HepG2 (cell line): ENCODE results near the gene ATP5MG. TPM values are rescaled to one million over a fixed set of nuclear protein-coding genes. Genes with fewer than 3 reads are reported as not detected.

Experiments
- AKAP8 ChIP-seq: sonication (generic); formaldehyde crosslinking; IDR thresholded peaks from 2 replicates; pipeline ENCODE4 v1.5.1; 2020; ENCODE audit warnings: mild to moderate bottlenecking, missing genetic modification reagents
- CCDC6 ChIP-seq: sonication (generic); formaldehyde crosslinking; IDR thresholded peaks from 2 replicates; pipeline ENCODE4 v1.8.1; 2022; ENCODE audit warnings: mild to moderate bottlenecking, missing genetic modification reagents, moderate library complexity
- CHD4 ChIP-seq: fragments of 200-600 bp; sonication (generic); IDR thresholded peaks from 2 replicates; pipeline ENCODE4 v1.7.0; 2017; ENCODE audit warnings: mild to moderate bottlenecking, low read length, borderline replicate concordance
- HCFC1 ChIP-seq: fragments of 150-350 bp; IDR thresholded peaks from 2 replicates; pipeline ENCODE4 v1.6.1; 2014; ENCODE audit warnings: low read depth, low read length
- NR2F6 ChIP-seq, 2 experiments: IDR thresholded peaks; 2 replicates each; pipeline ENCODE4 v1.6.1; 2016; ENCODE audit warnings: antibody characterized with exemption in 1 of 2, mild to moderate bottlenecking in 1 of 2
- PCBP2 ChIP-seq: fragments of 200-400 bp; formaldehyde crosslinking; optimal IDR thresholded peaks from 2 replicates; pipeline ENCODE3; 2018; ENCODE audit warnings: low read length, low read depth; ENCODE audit not compliant: poor library complexity, severe bottlenecking
- POLR2A ChIP-seq, 2 experiments: IDR thresholded peaks; 2 replicates each; pipeline ENCODE4 v1.6.1; 2011; ENCODE audit warnings: low read depth in 2 of 2, low read length in 2 of 2, mild to moderate bottlenecking in 1 of 2, moderate library complexity in 1 of 2; ENCODE audit not compliant: insufficient read depth in 1 of 2
- SALL1 ChIP-seq: sonication (generic); formaldehyde crosslinking; IDR thresholded peaks from 2 replicates; pipeline ENCODE4 v1.8.0; 2022; ENCODE audit warnings: mild to moderate bottlenecking, missing genetic modification reagents
- TBP ChIP-seq: sonication (generic); formaldehyde crosslinking; IDR thresholded peaks from 2 replicates; pipeline ENCODE4 v1.5.0; 2020; ENCODE audit warnings: missing genetic modification reagents
- TEAD3 ChIP-seq: optimal IDR thresholded peaks from 2 replicates; pipeline ENCODE3; 2016; ENCODE audit warnings: borderline replicate concordance
- ZMYM2 ChIP-seq: sonication (generic); formaldehyde crosslinking; IDR thresholded peaks from 2 replicates; pipeline ENCODE4 v1.8.0; 2022; ENCODE audit warnings: mild to moderate bottlenecking, missing genetic modification reagents
- ZNF142 ChIP-seq: sonication (generic); formaldehyde crosslinking; IDR thresholded peaks from 2 replicates; pipeline ENCODE4 v1.4.0; 2020; ENCODE audit warnings: missing genetic modification reagents
- ZNF44 ChIP-seq: sonication (generic); formaldehyde crosslinking; IDR thresholded peaks from 2 replicates; pipeline ENCODE4 v1.5.1; 2020; ENCODE audit warnings: mild to moderate bottlenecking, missing genetic modification reagents
- ZNF614 ChIP-seq: IDR thresholded peaks from 2 replicates; pipeline ENCODE4 v1.6.1; 2018; ENCODE audit warnings: missing biosample characterization, missing genetic modification reagents, inconsistent platforms, borderline replicate concordance
- ZNF713 ChIP-seq: sonication (generic); formaldehyde crosslinking; IDR thresholded peaks from 2 replicates; pipeline ENCODE4 v1.4.0; 2020; ENCODE audit warnings: mild to moderate bottlenecking, missing genetic modification reagents
- ZNF776 ChIP-seq: sonication (generic); formaldehyde crosslinking; IDR thresholded peaks from 2 replicates; pipeline ENCODE4 v1.4.0; 2020; ENCODE audit warnings: mild to moderate bottlenecking, missing genetic modification reagents
- polyA plus RNA-seq, 8 experiments: library from polyadenylated mRNA; depleted of rRNA in 3 of 8; stranded (reverse) in 7 of 8; unstranded in 1 of 8; fragments of >200 nt; fragmentation: Illumina TruSeq in 4 of 8; extraction: Trizol in 4 of 8; gene quantifications; 2 replicates each; pipeline versions ENCODE4 v1.2.1 to v1.2.3, GENCODE V29; 2011 to 2016; ENCODE audit warnings: low read depth in 4 of 8, missing spikeins in 1 of 8, mixed read lengths in 1 of 8; ENCODE audit not compliant: insufficient read depth in 1 of 8
- total RNA-seq, 5 experiments: library from RNA; depleted of rRNA; stranded (reverse); fragments of >200 nt; fragmentation: Illumina TruSeq; extraction: Trizol; gene quantifications; 2 replicates each; pipeline ENCODE4 v1.2.3, GENCODE V29; 2016; ENCODE audit warnings: low read depth in 1 of 5
- TF ChIP-seq, protein P1 (sequence below): sonication (generic); formaldehyde crosslinking; IDR thresholded peaks from 2 replicates; pipeline ENCODE4 v1.5.0; 2020; ENCODE audit warnings: mild to moderate bottlenecking, missing genetic modification reagents, borderline replicate concordance
- TF ChIP-seq, protein P2 (sequence below): IDR thresholded peaks from 2 replicates; pipeline ENCODE4 v1.6.1; 2016; ENCODE audit warnings: low read depth, borderline replicate concordance

The ATP5MG gene
- total and polyA plus RNA-seq, 2 of the 13 experiments (the other 11 are each of a cell fraction or from before 2014, with no cell fraction given) = 260 to 320 TPM

GRCh38 chr11:118434123-118434552 lies 32.7 kb downstream of the ATP5MG start (continued):
- TF ChIP-seq ZNF44 (CRISPR knock-in tag) = no peak
- TF ChIP-seq POLR2A (IDR thresholded peaks at IDR 0.05; ENCODE audit: insufficient read depth in 1 of 2, low read depth in 2 of 2, low read length in 2 of 2) = 0 out of 4 replicates have a peak, but pooled peaks of 1 of the 2 experiments have one; percentile 5
- TF ChIP-seq ZNF142 (CRISPR knock-in tag) = no peak
- no peak for TF ChIP-seq AKAP8 (CRISPR knock-in tag)
- no peak for TF ChIP-seq SALL1 (CRISPR knock-in tag)
- TF ChIP-seq ZNF776 (CRISPR knock-in tag) = no peak
- no peak for TF ChIP-seq ZMYM2 (CRISPR knock-in tag)
- TF ChIP-seq, protein P1, sequence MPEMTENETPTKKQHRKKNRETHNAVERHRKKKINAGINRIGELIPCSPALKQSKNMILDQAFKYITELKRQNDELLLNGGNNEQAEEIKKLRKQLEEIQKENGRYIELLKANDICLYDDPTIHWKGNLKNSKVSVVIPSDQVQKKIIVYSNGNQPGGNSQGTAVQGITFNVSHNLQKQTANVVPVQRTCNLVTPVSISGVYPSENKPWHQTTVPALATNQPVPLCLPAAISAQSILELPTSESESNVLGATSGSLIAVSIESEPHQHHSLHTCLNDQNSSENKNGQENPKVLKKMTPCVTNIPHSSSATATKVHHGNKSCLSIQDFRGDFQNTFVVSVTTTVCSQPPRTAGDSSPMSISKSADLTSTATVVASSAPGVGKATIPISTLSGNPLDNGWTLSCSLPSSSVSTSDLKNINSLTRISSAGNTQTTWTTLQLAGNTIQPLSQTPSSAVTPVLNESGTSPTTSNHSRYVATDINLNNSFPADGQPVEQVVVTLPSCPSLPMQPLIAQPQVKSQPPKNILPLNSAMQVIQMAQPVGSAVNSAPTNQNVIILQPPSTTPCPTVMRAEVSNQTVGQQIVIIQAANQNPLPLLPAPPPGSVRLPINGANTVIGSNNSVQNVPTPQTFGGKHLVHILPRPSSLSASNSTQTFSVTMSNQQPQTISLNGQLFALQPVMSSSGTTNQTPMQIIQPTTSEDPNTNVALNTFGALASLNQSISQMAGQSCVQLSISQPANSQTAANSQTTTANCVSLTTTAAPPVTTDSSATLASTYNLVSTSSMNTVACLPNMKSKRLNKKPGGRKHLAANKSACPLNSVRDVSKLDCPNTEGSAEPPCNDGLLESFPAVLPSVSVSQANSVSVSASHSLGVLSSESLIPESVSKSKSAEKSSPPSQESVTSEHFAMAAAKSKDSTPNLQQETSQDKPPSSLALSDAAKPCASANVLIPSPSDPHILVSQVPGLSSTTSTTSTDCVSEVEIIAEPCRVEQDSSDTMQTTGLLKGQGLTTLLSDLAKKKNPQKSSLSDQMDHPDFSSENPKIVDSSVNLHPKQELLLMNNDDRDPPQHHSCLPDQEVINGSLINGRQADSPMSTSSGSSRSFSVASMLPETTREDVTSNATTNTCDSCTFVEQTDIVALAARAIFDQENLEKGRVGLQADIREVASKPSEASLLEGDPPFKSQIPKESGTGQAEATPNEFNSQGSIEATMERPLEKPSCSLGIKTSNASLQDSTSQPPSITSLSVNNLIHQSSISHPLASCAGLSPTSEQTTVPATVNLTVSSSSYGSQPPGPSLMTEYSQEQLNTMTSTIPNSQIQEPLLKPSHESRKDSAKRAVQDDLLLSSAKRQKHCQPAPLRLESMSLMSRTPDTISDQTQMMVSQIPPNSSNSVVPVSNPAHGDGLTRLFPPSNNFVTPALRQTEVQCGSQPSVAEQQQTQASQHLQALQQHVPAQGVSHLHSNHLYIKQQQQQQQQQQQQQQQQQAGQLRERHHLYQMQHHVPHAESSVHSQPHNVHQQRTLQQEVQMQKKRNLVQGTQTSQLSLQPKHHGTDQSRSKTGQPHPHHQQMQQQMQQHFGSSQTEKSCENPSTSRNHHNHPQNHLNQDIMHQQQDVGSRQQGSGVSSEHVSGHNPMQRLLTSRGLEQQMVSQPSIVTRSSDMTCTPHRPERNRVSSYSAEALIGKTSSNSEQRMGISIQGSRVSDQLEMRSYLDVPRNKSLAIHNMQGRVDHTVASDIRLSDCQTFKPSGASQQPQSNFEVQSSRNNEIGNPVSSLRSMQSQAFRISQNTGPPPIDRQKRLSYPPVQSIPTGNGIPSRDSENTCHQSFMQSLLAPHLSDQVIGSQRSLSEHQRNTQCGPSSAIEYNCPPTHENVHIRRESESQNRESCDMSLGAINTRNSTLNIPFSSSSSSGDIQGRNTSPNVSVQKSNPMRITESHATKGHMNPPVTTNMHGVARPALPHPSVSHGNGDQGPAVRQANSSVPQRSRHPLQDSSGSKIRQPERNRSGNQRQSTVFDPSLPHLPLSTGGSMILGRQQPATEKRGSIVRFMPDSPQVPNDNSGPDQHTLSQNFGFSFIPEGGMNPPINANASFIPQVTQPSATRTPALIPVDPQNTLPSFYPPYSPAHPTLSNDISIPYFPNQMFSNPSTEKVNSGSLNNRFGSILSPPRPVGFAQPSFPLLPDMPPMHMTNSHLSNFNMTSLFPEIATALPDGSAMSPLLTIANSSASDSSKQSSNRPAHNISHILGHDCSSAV (CRISPR knock-in tag) = no peak
- TF ChIP-seq ZNF713 (CRISPR knock-in tag) = no peak
- no peak for TF ChIP-seq ZNF614 (CRISPR knock-in tag)
- no peak for TF ChIP-seq TBP (CRISPR knock-in tag)
- TF ChIP-seq NR2F6 (IDR thresholded peaks at IDR 0.05) = no peak
- no peak for TF ChIP-seq NR2F6 (CRISPR knock-in tag; IDR thresholded peaks at IDR 0.05)
- TF ChIP-seq HCFC1 = no peak
- TF ChIP-seq PCBP2 = no peak
- TF ChIP-seq, protein P2, sequence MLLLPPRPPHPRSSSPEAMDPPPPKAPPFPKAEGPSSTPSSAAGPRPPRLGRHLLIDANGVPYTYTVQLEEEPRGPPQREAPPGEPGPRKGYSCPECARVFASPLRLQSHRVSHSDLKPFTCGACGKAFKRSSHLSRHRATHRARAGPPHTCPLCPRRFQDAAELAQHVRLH (CRISPR knock-in tag) = no peak
- no peak for TF ChIP-seq TEAD3
- no peak for TF ChIP-seq CHD4
- no peak for TF ChIP-seq CCDC6
